ENCODE data around the gene DCAF12. TPM values are rescaled to one million over a fixed set of nuclear protein-coding genes. Genes with fewer than 3 reads are reported as not detected.

Gene DCAF12
- total RNA-seq, 6 donors from 2014 or later: 17.8 to 41.0 (median 34.0) TPM

GRCh38 chr9:34123682-34124081 is 2.8 kb downstream of the DCAF12 start:
- peaks cover 32 to 66% (median 46%) of the 10 kb centered on the region in 4 donors for H3K4me1 ChIP-seq
- 18 to 44% methylated on average over 6 of the region's 6 CpGs for WGBS, 2 donors
- TF ChIP-seq POLR2A (IDR thresholded peaks at IDR 0.05) (no peak), EP300 (IDR thresholded peaks at IDR 0.05) (no peak), CTCF (IDR thresholded peaks at IDR 0.05) (no peak), POLR2AphosphoS5 (IDR thresholded peaks at IDR 0.05) (no peak)
- H3K9me3 ChIP-seq: no peaks in the 10 kb centered on the region
- H3K36me3 ChIP-seq: peaks cover 0 to 22% (median 8%) of the 10 kb centered on the region in 4 donors
- no peaks in the 10 kb centered on the region for H3K27me3 ChIP-seq
- DNase-seq (peak in 1 of 2 donors; percentile 79), ATAC-seq (ENCODE audit: low FRiP score in 2 of 2) (peak in 1 of 2 donors; percentile 47)
- H3K4me3 ChIP-seq: peak overlapping the region in 1 of 4 donors; percentile 82
- peak overlapping the region; percentile 79 to 96 (median 94) for H3K27ac ChIP-seq

- no peak overlapping the region for H3K4me3 ChIP-seq
- H3K36me3 ChIP-seq: peaks cover 5 to 39% (median 25%) of the 10 kb centered on the region in 4 donors
- 70 to 73% methylated on average over 3 of the region's 3 CpGs for WGBS, 2 donors
- ATAC-seq (ENCODE audit: low FRiP score in 2 of 2) (no peak), DNase-seq (no peak)
- TF ChIP-seq EP300 (IDR thresholded peaks at IDR 0.05) (no peak), CTCF (IDR thresholded peaks at IDR 0.05) (no peak), POLR2A (IDR thresholded peaks at IDR 0.05) (no peak), POLR2AphosphoS5 (IDR thresholded peaks at IDR 0.05) (no peak)
- no peaks in the 10 kb centered on the region for H3K27me3 ChIP-seq
- H3K27ac ChIP-seq: no peak overlapping the region
- no peaks in the 10 kb centered on the region for H3K9me3 ChIP-seq
- H3K4me1 ChIP-seq: peaks cover 29 to 66% (median 44%) of the 10 kb centered on the region in 4 donors
Measured at GRCh38 chr9:34121996-34122395, 4.5 kb downstream of the DCAF12 start.

GRCh38 chr9:34119713-34120112 is 6.8 kb downstream of the DCAF12 start:
- Histone ChIP-seq H3K36me3 (peaks cover 5 to 58% (median 32%) of the 10 kb centered on the region in 4 donors), H3K4me3 (no peak overlapping the region), H3K27me3 (no peaks in the 10 kb centered on the region), H3K4me1 (peaks cover 23 to 53% (median 34%) of the 10 kb centered on the region in 4 donors), H3K27ac (no peak overlapping the region), H3K9me3 (no peaks in the 10 kb centered on the region)
- ATAC-seq (ENCODE audit: low FRiP score in 2 of 2) (no peak), DNase-seq (no peak)
- TF ChIP-seq POLR2A (IDR thresholded peaks at IDR 0.05) (no peak), EP300 (IDR thresholded peaks at IDR 0.05) (no peak), POLR2AphosphoS5 (IDR thresholded peaks at IDR 0.05) (no peak), CTCF (IDR thresholded peaks at IDR 0.05) (no peak)
- 90 to 92% methylated on average over 3 of the region's 3 CpGs for WGBS, 2 donors

- TF ChIP-seq CTCF (IDR thresholded peaks at IDR 0.05) (no peak), POLR2A (IDR thresholded peaks at IDR 0.05) (no peak), EP300 (IDR thresholded peaks at IDR 0.05) (no peak), POLR2AphosphoS5 (IDR thresholded peaks at IDR 0.05) (no peak)
Measured at GRCh38 chr9:34114436-34114835, 12.1 kb downstream of the DCAF12 start.

GRCh38 chr9:34106110-34106509 is 20.4 kb downstream of the DCAF12 start:
- no peak for ATAC-seq (ENCODE audit: low FRiP score in 2 of 2)
- DNase-seq: no peak
- H3K27ac ChIP-seq: no peak overlapping the region
- H3K9me3 ChIP-seq: no peaks in the 10 kb centered on the region
- 98 to 99% methylated on average over 5 of the region's 5 CpGs for WGBS, 2 donors
- peaks cover 45 to 78% (median 68%) of the 10 kb centered on the region in 4 donors for H3K36me3 ChIP-seq
- H3K27me3 ChIP-seq: no peaks in the 10 kb centered on the region
- no peaks in the 10 kb centered on the region for H3K4me1 ChIP-seq
- no peak overlapping the region for H3K4me3 ChIP-seq
- TF ChIP-seq POLR2A (IDR thresholded peaks at IDR 0.05): no peak
- no peak for TF ChIP-seq POLR2AphosphoS5 (IDR thresholded peaks at IDR 0.05)
- no peak for TF ChIP-seq EP300 (IDR thresholded peaks at IDR 0.05)
- no peak for TF ChIP-seq CTCF (IDR thresholded peaks at IDR 0.05)

More at GRCh38 chr9:34114436-34114835, 12.1 kb downstream of the DCAF12 start:
- Histone ChIP-seq H3K27me3 (no peaks in the 10 kb centered on the region), H3K36me3 (peaks cover 8 to 69% (median 44%) of the 10 kb centered on the region in 4 donors), H3K4me1 (peaks cover 0 to 9% (median 2%) of the 10 kb centered on the region in 4 donors), H3K27ac (no peak overlapping the region), H3K4me3 (no peak overlapping the region), H3K9me3 (no peaks in the 10 kb centered on the region)
- DNase-seq: no peak
- no peak for ATAC-seq (ENCODE audit: low FRiP score in 2 of 2)
- 61 to 75% methylated on average over 4 of the region's 4 CpGs for WGBS, 2 donors
